OCI-LY7 (cell line): ENCODE results near the gene AMPD3. TPM values are rescaled to one million over a fixed set of nuclear protein-coding genes. Genes with fewer than 3 reads are reported as not detected.

Experiments
- BruUV-seq: library from RNA; stranded (reverse); fragments of 400-500 nt; replicated peaks from 2 replicates; lab custom pipeline; 2021; lab: Mats Ljungman, UMichigan
- CTCF ChIA-PET: fragments of 300-600 bp; sonication (Branson Sonifier 250); formaldehyde crosslinking; loops from one replicate; lab custom pipeline; 2022; ENCODE audit warnings: antibody characterized with exemption; ENCODE audit not compliant: unreplicated experiment; lab: Charles Lee
- POLR2A ChIA-PET: fragments of 300-600 bp; sonication (Branson Sonifier 250); formaldehyde crosslinking; loops from one replicate; lab custom pipeline; 2022; ENCODE audit warnings: antibody characterized with exemption; lab: Charles Lee
- DNase-seq: peaks from one replicate; pipeline ENCODE4 v3.0.0-alpha.2; 2015; ENCODE audit warnings: low spot score
- H2AFZ ChIP-seq: fragments of 200-600 bp; sonication (generic), shearing (Covaris generic); 2 replicates; pipeline ENCODE4 v1.6.1; 2014; ENCODE audit warnings: mild to moderate bottlenecking, antibody characterized with exemption, low read length, moderate library complexity
- H3K27ac ChIP-seq: fragments of 200-600 bp; sonication (generic); 2 replicates; pipeline ENCODE4 v1.5.1; 2014; ENCODE audit warnings: mixed run types, low read depth, mild to moderate bottlenecking, moderate library complexity, low read length, inconsistent platforms; ENCODE audit not compliant: poor library complexity, severe bottlenecking
- H3K36me3 ChIP-seq: fragments of 200-600 bp; sonication (generic); 2 replicates; pipeline ENCODE4 v1.6.1; 2014; ENCODE audit warnings: mild to moderate bottlenecking, antibody characterized with exemption, low read length, moderate library complexity, mixed read lengths; ENCODE audit not compliant: insufficient read depth
- H3K4me1 ChIP-seq: fragments of 200-600 bp; sonication (generic); 2 replicates; pipeline ENCODE4 v1.5.1; 2014; ENCODE audit warnings: mild to moderate bottlenecking, low read length; ENCODE audit not compliant: insufficient read depth, poor library complexity, severe bottlenecking
- H3K4me2 ChIP-seq: fragments of 200-600 bp; sonication (generic); 2 replicates; pipeline ENCODE4 v1.6.1; 2014; ENCODE audit warnings: mild to moderate bottlenecking, low read length
- H3K4me3 ChIP-seq: fragments of 200-600 bp; sonication (generic); 2 replicates; pipeline ENCODE4 v1.5.1; 2014; ENCODE audit warnings: mild to moderate bottlenecking, low read depth, low read length; ENCODE audit not compliant: poor library complexity, severe bottlenecking
- H3K79me2 ChIP-seq: fragments of 200-600 bp; sonication (generic); 2 replicates; pipeline ENCODE4 v1.6.1; 2016; ENCODE audit warnings: low read depth, mild to moderate bottlenecking, low read length, moderate library complexity, mixed read lengths; ENCODE audit not compliant: insufficient read depth
- H3K9me2 ChIP-seq: fragments of 200-600 bp; sonication (generic); 2 replicates; pipeline ENCODE4 v1.6.1; 2016; ENCODE audit warnings: mild to moderate bottlenecking, low read length, mixed read lengths; ENCODE audit not compliant: insufficient read depth
- H3K9me3 ChIP-seq: fragments of 200-600 bp; sonication (generic); 2 replicates; pipeline ENCODE4 v1.6.1; 2014; ENCODE audit warnings: mild to moderate bottlenecking, mixed run types, low read length, mixed read lengths
- H4K20me1 ChIP-seq: fragments of 200-600 bp; sonication (generic); 2 replicates; pipeline ENCODE4 v1.6.1; 2014; ENCODE audit warnings: mild to moderate bottlenecking, antibody characterized with exemption, low read length, moderate library complexity, mixed read lengths; ENCODE audit not compliant: insufficient read depth
- CTCF ChIP-seq: fragments of 200-600 bp; sonication (generic); conservative IDR thresholded peaks from 2 replicates; pipeline ENCODE4 v1.5.1; 2014; ENCODE audit warnings: mild to moderate bottlenecking, antibody characterized with exemption, low read length, moderate library complexity, mixed read lengths
- EZH2phosphoT487 ChIP-seq: fragments of 200-600 bp; sonication (generic); IDR thresholded peaks from 2 replicates; pipeline ENCODE4 v1.6.1; 2018; ENCODE audit warnings: low read depth, borderline replicate concordance, mild to moderate bottlenecking, mixed run types, antibody characterized with exemption, low read length, moderate library complexity, mixed read lengths
- intact Hi-C: fragments of 100-400 bp; cut with micrococcal nuclease; formaldehyde crosslinking; loops from one replicate; pipeline ENCODE4 v1.10.0; 2022; ENCODE audit not compliant: unreplicated experiment
- total RNA-seq, 2 experiments: library from RNA; depleted of rRNA in 1 of 2; stranded (reverse); fragments of >200 nt in 1 of 2; shearing (Covaris generic) in 1 of 2; gene quantifications; 2 replicates each; pipeline ENCODE4 v1.2.3, GENCODE V29; 2014 to 2022

Gene AMPD3
- total RNA-seq, 2 experiments from 2014 or later: 13.5 to 25.6 TPM

GRCh38 chr11:10486161-10486840 lies 31.2 kb downstream of the AMPD3 start:
- Histone ChIP-seq H3K9me3 (no peaks in the 10 kb centered on the region), H4K20me1 (no peaks in the 10 kb centered on the region), H3K4me2 (no peak overlapping the region), H3K27ac (no peak overlapping the region), H2AFZ (no peak overlapping the region), H3K9me2 (no peaks in the 10 kb centered on the region), H3K36me3 (peaks cover 86% of the 10 kb centered on the region), H3K4me1 (peaks cover 7% of the 10 kb centered on the region), H3K4me3 (no peak overlapping the region), H3K79me2 (no peaks in the 10 kb centered on the region)
- intact Hi-C loops: no loop called here
- TF ChIP-seq CTCF: no peak
- TF ChIP-seq EZH2phosphoT487: no peak
- POLR2A ChIA-PET: no interaction called here
- DNase-seq: peak; percentile 24
- no TSS peak for BruUV-seq
- CTCF ChIA-PET: no interaction called here

GRCh38 chr11:10487002-10487647 lies 32.1 kb downstream of the AMPD3 start:
- no peaks in the 10 kb centered on the region for H4K20me1 ChIP-seq
- H3K27ac ChIP-seq: no peak overlapping the region
- H3K9me3 ChIP-seq: no peaks in the 10 kb centered on the region

More at GRCh38 chr11:10487002-10487647, 32.1 kb downstream of the AMPD3 start:
- Histone ChIP-seq H3K9me2 (no peaks in the 10 kb centered on the region), H3K4me2 (no peak overlapping the region), H3K4me1 (peaks cover 7% of the 10 kb centered on the region), H3K4me3 (no peak overlapping the region), H2AFZ (no peak overlapping the region), H3K36me3 (peaks cover 86% of the 10 kb centered on the region), H3K79me2 (no peaks in the 10 kb centered on the region)
- POLR2A ChIA-PET: no interaction called here
- no TSS peak for BruUV-seq
- intact Hi-C loops: no loop called here
- DNase-seq: no peak
- CTCF ChIA-PET: no interaction called here
- TF ChIP-seq EZH2phosphoT487 (no peak), CTCF (no peak)
